K562 (cell line): ENCODE measurements around the gene CTNNB1.

Source experiments
- CEBPB ChIP-seq: fragments of 450-650 bp; IDR thresholded peaks from 2 replicates; pipeline ENCODE4 v1.6.1; 2016; ENCODE audit warnings: missing genetic modification characterization, missing compliant biosample characterization
- CTCF ChIP-seq, 3 experiments: IDR thresholded peaks in 2 of 3; conservative IDR thresholded peaks in 1 of 3; 2 replicates each; pipeline ENCODE4 v1.5.1; 2011 to 2012; ENCODE audit warnings: low read length in 3 of 3, mild to moderate bottlenecking in 3 of 3, control low read depth in 2 of 3, improper control_type of control experiment in 1 of 3, inconsistent platforms in 1 of 3, low read depth in 1 of 3, mixed read lengths in 1 of 3, moderate library complexity in 1 of 3; ENCODE audit not compliant: insufficient read depth in 2 of 3
- DNMT1 ChIP-seq: fragments of 450-650 bp; IDR thresholded peaks from 2 replicates; pipeline ENCODE4 v1.6.1; 2016; ENCODE audit warnings: antibody characterized with exemption, mild to moderate bottlenecking
- ETS2 ChIP-seq: IDR thresholded peaks from 2 replicates; pipeline ENCODE4 v1.6.1; 2016; ENCODE audit warnings: borderline replicate concordance, missing genetic modification characterization, mild to moderate bottlenecking, moderate library complexity, missing compliant biosample characterization; ENCODE audit not compliant: poor library complexity, severe bottlenecking
- GABPA ChIP-seq: fragments of 200-800 bp; sonication (Bioruptor generic); conservative IDR thresholded peaks from 2 replicates; pipeline ENCODE4 v1.6.1; 2016; ENCODE audit warnings: low read depth, missing genetic modification characterization, missing compliant biosample characterization
- HES1 ChIP-seq: fragments of 450-650 bp; IDR thresholded peaks from 2 replicates; pipeline ENCODE4 v1.6.1; 2016; ENCODE audit warnings: low read depth, mild to moderate bottlenecking, moderate library complexity
- LARP7 ChIP-seq: fragments of 450-650 bp; IDR thresholded peaks from 2 replicates; pipeline ENCODE4 v1.6.1; 2016
- ZNF354B ChIP-seq: fragments of 250-450 bp; sonication (Bioruptor Pico); IDR thresholded peaks from 2 replicates; pipeline ENCODE4 v1.4.0; 2020
- TF ChIP-seq, protein P1 (sequence below): sonication (generic); IDR thresholded peaks from 2 replicates; pipeline ENCODE4 v1.6.1; 2016
- TF ChIP-seq, protein P2 (sequence below): IDR thresholded peaks from 2 replicates; pipeline ENCODE4 v1.6.1; 2012; ENCODE audit warnings: low read depth, low read length, improper control_type of control experiment, borderline replicate concordance

- TF ChIP-seq ETS2 (tag) = no peak
- TF ChIP-seq, protein P1, sequence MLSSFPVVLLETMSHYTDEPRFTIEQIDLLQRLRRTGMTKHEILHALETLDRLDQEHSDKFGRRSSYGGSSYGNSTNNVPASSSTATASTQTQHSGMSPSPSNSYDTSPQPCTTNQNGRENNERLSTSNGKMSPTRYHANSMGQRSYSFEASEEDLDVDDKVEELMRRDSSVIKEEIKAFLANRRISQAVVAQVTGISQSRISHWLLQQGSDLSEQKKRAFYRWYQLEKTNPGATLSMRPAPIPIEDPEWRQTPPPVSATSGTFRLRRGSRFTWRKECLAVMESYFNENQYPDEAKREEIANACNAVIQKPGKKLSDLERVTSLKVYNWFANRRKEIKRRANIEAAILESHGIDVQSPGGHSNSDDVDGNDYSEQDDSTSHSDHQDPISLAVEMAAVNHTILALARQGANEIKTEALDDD = no peak
- TF ChIP-seq HES1 = no peak
- TF ChIP-seq CTCF (IDR thresholded peaks at IDR 0.05 in 2 of 3, conservative IDR thresholded peaks at IDR 0.05 in 1 of 3; ENCODE audit: insufficient read depth in 2 of 3, low read depth in 1 of 3, low read length in 3 of 3) = no peak
- TF ChIP-seq, protein P2, sequence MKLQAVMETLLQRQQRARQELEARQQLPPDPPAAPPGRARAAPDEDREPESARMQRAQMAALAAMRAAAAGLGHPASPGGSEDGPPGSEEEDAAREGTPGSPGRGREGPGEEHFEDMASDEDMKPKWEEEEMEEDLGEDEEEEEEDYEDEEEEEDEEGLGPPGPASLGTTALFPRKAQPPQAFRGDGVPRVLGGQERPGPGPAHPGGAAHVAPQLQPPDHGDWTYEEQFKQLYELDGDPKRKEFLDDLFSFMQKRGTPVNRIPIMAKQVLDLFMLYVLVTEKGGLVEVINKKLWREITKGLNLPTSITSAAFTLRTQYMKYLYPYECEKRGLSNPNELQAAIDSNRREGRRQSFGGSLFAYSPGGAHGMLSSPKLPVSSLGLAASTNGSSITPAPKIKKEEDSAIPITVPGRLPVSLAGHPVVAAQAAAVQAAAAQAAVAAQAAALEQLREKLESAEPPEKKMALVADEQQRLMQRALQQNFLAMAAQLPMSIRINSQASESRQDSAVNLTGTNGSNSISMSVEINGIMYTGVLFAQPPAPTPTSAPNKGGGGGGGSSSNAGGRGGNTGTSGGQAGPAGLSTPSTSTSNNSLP = no peak
- TF ChIP-seq CEBPB (tag) = no peak
- TF ChIP-seq LARP7 = no peak
- no peak for TF ChIP-seq GABPA (tag)
- TF ChIP-seq ZNF354B (CRISPR knock-in tag) = no peak
- TF ChIP-seq DNMT1 = no peak
Observed at GRCh38 chr3:41159588-41160189, 39.6 kb upstream of the CTNNB1 start.
